ENCODE results near the gene MAFB. TPM values are rescaled to one million over a fixed set of nuclear protein-coding genes. Genes with fewer than 3 reads are reported as not detected.

Gene MAFB
- polyA plus RNA-seq, 1 of the 3 experiments (the other 2 are of a cell fraction), result 0.08 TPM

DNA sequence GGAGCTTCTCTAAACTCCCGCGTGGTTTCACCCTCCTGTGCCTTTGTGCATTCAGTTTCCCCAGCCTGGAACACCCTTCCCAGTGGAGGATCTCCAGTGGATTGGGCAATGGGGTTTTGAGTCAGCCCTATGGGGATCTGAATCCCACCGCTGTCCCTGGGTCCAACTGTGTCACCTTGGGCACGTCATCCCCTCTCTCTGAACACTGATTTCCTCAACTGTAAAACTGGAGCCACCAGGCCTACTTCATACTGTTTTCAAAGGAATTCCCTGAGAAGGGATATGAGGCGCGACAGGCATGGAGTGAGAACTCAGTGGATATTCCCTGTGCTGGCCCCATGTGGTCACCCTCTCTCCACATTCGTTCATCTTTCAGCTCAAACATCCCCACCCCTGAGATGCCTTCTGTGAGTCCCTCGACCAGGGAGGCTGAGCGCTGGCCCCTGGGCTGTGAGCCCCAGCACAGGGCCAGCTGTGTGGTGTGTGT lies 25.7 kb downstream of the MAFB start:
- H3K79me2 ChIP-seq (ENCODE audit: insufficient read depth), result no peaks in the 10 kb centered on the region
- no peaks in the 10 kb centered on the region for H3K27me3 ChIP-seq (ENCODE audit: insufficient read depth)
- H3K27ac ChIP-seq (ENCODE audit: low read depth in 2 of 2, low read length in 1 of 2), result no peak overlapping the region
- WGBS (ENCODE audit: low lambda C conversion rate), result 63% methylated on average over 9 of the region's 9 CpGs
- CTCF ChIA-PET, result no interaction called here
- no peaks in the 10 kb centered on the region for H3K9me3 ChIP-seq
- no peak overlapping the region for H2AFZ ChIP-seq (ENCODE audit: low read depth)
- H3K9me2 ChIP-seq, result no peaks in the 10 kb centered on the region
- H3K4me2 ChIP-seq, result no peak overlapping the region
- H3K36me3 ChIP-seq (replicated peaks in 1 of 2; ENCODE audit: control insufficient read depth in 1 of 2, insufficient read depth in 2 of 2, low read length in 1 of 2), result no peaks in the 10 kb centered on the region
- TF ChIP-seq FOSL2 (IDR thresholded peaks at IDR 0.05; ENCODE audit: borderline replicate concordance, low read depth), result no peak
- no peak for TF ChIP-seq GATA2 (CRISPR knock-in tag; IDR thresholded peaks at IDR 0.05)
- TF ChIP-seq, protein P1, sequence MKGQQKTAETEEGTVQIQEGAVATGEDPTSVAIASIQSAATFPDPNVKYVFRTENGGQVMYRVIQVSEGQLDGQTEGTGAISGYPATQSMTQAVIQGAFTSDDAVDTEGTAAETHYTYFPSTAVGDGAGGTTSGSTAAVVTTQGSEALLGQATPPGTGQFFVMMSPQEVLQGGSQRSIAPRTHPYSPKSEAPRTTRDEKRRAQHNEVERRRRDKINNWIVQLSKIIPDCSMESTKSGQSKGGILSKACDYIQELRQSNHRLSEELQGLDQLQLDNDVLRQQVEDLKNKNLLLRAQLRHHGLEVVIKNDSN (IDR thresholded peaks at IDR 0.05; ENCODE audit: borderline replicate concordance, low read depth), result no peak
- no peak for TF ChIP-seq YY1 (IDR thresholded peaks at IDR 0.05; ENCODE audit: low read depth)
- no peak for TF ChIP-seq EZH2phosphoT487 (IDR thresholded peaks at IDR 0.05; ENCODE audit: borderline replicate concordance, low read depth)
- TF ChIP-seq, protein P2, sequence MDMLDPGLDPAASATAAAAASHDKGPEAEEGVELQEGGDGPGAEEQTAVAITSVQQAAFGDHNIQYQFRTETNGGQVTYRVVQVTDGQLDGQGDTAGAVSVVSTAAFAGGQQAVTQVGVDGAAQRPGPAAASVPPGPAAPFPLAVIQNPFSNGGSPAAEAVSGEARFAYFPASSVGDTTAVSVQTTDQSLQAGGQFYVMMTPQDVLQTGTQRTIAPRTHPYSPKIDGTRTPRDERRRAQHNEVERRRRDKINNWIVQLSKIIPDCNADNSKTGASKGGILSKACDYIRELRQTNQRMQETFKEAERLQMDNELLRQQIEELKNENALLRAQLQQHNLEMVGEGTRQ (IDR thresholded peaks at IDR 0.05; ENCODE audit: borderline replicate concordance, low read depth, low read length), result no peak
- no peak for TF ChIP-seq JUND (IDR thresholded peaks at IDR 0.05)
- TF ChIP-seq, protein P3, sequence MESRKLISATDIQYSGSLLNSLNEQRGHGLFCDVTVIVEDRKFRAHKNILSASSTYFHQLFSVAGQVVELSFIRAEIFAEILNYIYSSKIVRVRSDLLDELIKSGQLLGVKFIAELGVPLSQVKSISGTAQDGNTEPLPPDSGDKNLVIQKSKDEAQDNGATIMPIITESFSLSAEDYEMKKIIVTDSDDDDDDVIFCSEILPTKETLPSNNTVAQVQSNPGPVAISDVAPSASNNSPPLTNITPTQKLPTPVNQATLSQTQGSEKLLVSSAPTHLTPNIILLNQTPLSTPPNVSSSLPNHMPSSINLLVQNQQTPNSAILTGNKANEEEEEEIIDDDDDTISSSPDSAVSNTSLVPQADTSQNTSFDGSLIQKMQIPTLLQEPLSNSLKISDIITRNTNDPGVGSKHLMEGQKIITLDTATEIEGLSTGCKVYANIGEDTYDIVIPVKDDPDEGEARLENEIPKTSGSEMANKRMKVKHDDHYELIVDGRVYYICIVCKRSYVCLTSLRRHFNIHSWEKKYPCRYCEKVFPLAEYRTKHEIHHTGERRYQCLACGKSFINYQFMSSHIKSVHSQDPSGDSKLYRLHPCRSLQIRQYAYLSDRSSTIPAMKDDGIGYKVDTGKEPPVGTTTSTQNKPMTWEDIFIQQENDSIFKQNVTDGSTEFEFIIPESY (IDR thresholded peaks at IDR 0.05; ENCODE audit: borderline replicate concordance, low read depth), result no peak
- no peak for TF ChIP-seq GABPA (IDR thresholded peaks at IDR 0.05; ENCODE audit: low read depth)
- TF ChIP-seq RFX5 (IDR thresholded peaks at IDR 0.05; ENCODE audit: low read length), result no peak
- no peak for TF ChIP-seq FOXJ3 (CRISPR knock-in tag; IDR thresholded peaks at IDR 0.05)
- TF ChIP-seq TEAD4 (IDR thresholded peaks at IDR 0.05; ENCODE audit: borderline replicate concordance, insufficient read depth), result no peak
- no peak for TF ChIP-seq POLR2AphosphoS5 (IDR thresholded peaks at IDR 0.05; ENCODE audit: low read depth, low read length)
- TF ChIP-seq, protein P4, sequence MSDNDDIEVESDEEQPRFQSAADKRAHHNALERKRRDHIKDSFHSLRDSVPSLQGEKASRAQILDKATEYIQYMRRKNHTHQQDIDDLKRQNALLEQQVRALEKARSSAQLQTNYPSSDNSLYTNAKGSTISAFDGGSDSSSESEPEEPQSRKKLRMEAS (IDR thresholded peaks at IDR 0.05; ENCODE audit: low read depth), result no peak
- TF ChIP-seq CHD2 (IDR thresholded peaks at IDR 0.05; ENCODE audit: low read length, partially characterized antibody), result no peak
- no peak for TF ChIP-seq NRF1 (IDR thresholded peaks at IDR 0.05; ENCODE audit: low read depth, low read length)
- H3K4me1 ChIP-seq (ENCODE audit: control insufficient read depth in 1 of 2, insufficient read depth in 2 of 2, low read depth in 1 of 2, low read length in 1 of 2), result peaks cover 0 to 3% of the 10 kb centered on the region in 2 experiments; a peak in 1 of 4 replicates
- no peak for DNase-seq
- no peaks in the 10 kb centered on the region for H3F3A ChIP-seq (replicated peaks; ENCODE audit: insufficient read depth)
- POLR2A ChIA-PET, result no interaction called here
- no peak overlapping the region for H3K4me3 ChIP-seq (ENCODE audit: low read depth in 2 of 2, low read length in 1 of 2)
- no peaks in the 10 kb centered on the region for H4K20me1 ChIP-seq (ENCODE audit: insufficient read depth)
- no peak overlapping the region for H3K9ac ChIP-seq
